Fibroblast of the aortic adventitia (primary cell): Measurements from ENCODE around the gene SMG9. TPM values are rescaled to one million over a fixed set of nuclear protein-coding genes. Genes with fewer than 3 reads are reported as not detected.

Experiments used
- DNase-seq: peaks from one replicate; pipeline ENCODE4 v3.0.0-alpha.2; 2010; ENCODE audit warnings: low read depth
- H3K4me3 ChIP-seq: 2 replicates; pipeline ENCODE4 v1.5.1; 2011; ENCODE audit warnings: low read depth, mild to moderate bottlenecking, control low read depth, low read length, moderate library complexity
- CTCF ChIP-seq: IDR thresholded peaks from 2 replicates; pipeline ENCODE4 v1.5.1; 2011; ENCODE audit warnings: mild to moderate bottlenecking, low read length, control low read depth, inconsistent platforms; ENCODE audit not compliant: insufficient read depth
- total RNA-seq: library from RNA; depleted of rRNA; stranded (reverse); fragments of >200 nt; gene quantifications from 2 replicates; pipeline ENCODE4 v1.2.3, GENCODE V29; 2012; ENCODE audit warnings: low replicate concordance

SMG9 gene
- total RNA-seq, 1 donor, result 25.0 TPM

GRCh38 chr19:43798026-43798545 is 43.3 kb upstream of the SMG9 start:
- peak overlapping the region; percentile 65 for H3K4me3 ChIP-seq

GRCh38 chr19:43797556-43797955 is 42.8 kb upstream of the SMG9 start:
- DNase-seq, result no peak
- H3K4me3 ChIP-seq, result no peak overlapping the region
- TF ChIP-seq CTCF, result no peak

More at GRCh38 chr19:43798026-43798545, 43.3 kb upstream of the SMG9 start:
- TF ChIP-seq CTCF, result no peak
- no peak for DNase-seq

GRCh38 chr19:43797118-43797517 is 42.4 kb upstream of the SMG9 start:
- TF ChIP-seq CTCF, result no peak
- no peak for DNase-seq
- H3K4me3 ChIP-seq, result no peak overlapping the region

- no peak overlapping the region for H3K4me3 ChIP-seq
- DNase-seq, result no peak
- TF ChIP-seq CTCF, result no peak
Observed at GRCh38 chr19:43790587-43790986, 35.8 kb upstream of the SMG9 start.

- peak; percentile 68 for DNase-seq
- H3K4me3 ChIP-seq, result no peak overlapping the region
- no peak for TF ChIP-seq CTCF
Observed at GRCh38 chr19:43789029-43789428, 34.3 kb upstream of the SMG9 start.

- DNase-seq, result no peak
- no peak overlapping the region for H3K4me3 ChIP-seq
- TF ChIP-seq CTCF, result no peak
Observed at GRCh38 chr19:43786665-43787064, 31.9 kb upstream of the SMG9 start.
